ENCODE measurements around the gene HSPA8. TPM values are rescaled to one million over a fixed set of nuclear protein-coding genes. Genes with fewer than 3 reads are reported as not detected.

HSPA8 gene
- 2,725 and 3,619 TPM in 2 replicates for total RNA-seq

GRCh38 chr11:123061403-123062157 is at the start of gene HSPA8:
Gene HSPA8, minus strand, starts transcription at chr11:123062136. Its CDS starts 812 bp downstream, at chr11:123061324.

Other genes starting within 250 kb of the HSPA8 start
- gene CRTAM, start 223.6 kb downstream of the HSPA8 start, total RNA-seq, result not detected in 2 replicates
- gene JHY, start 179.4 kb downstream of the HSPA8 start, total RNA-seq, result 1.2 and 1.8 TPM in 2 replicates
- gene BSX, start 80.3 kb downstream of the HSPA8 start, total RNA-seq, result not detected in 2 replicates
- gene CLMP, start 133.1 kb upstream of the HSPA8 start, total RNA-seq, result 206 and 339 TPM in 2 replicates